Ishikawa (cell line): ENCODE results near the gene HBQ1.

Experiments
- CEBPB ChIP-seq: IDR thresholded peaks from 2 replicates; pipeline ENCODE4 v1.6.1; 2012
- EGR1 ChIP-seq: IDR thresholded peaks from 2 replicates; pipeline ENCODE4 v1.6.1; 2012
- RAD21 ChIP-seq: IDR thresholded peaks from 2 replicates; pipeline ENCODE4 v1.6.1; 2012; ENCODE audit warnings: low read depth
- TCF12 ChIP-seq: IDR thresholded peaks from 2 replicates; pipeline ENCODE4 v1.6.1; 2012; ENCODE audit warnings: low read depth
- TF ChIP-seq, protein P1 (sequence below): IDR thresholded peaks from 2 replicates; pipeline ENCODE4 v1.6.1; 2012; ENCODE audit warnings: low read depth, mild to moderate bottlenecking

DNA sequence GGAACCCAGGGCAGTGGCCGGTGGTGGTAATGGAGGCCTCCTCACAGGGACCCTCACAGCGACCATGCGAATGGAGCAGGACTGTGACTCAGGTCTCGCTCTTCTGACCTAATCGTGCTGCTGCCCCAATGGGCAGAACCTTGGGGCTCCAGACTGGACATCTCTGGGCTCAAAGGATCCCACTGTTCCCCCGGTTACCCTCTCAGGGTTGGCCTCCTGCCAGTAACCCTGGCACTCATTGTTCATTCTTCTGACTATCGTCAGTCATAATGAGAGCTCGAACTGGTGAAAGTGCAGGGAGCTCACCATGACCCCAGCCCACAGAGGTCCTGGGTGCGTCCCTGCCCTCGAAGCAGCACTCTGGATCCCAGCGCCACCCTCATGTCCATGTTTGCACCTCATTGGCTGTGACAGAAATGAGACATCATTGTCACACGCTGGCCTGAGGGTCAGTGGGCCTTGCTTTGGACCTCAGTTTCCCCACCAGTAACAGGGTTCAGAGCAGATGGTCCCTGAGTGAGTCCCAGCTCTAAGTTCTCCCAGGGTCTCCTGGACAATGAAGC lies 37.8 kb upstream of the HBQ1 start:
- TF ChIP-seq, protein P1, sequence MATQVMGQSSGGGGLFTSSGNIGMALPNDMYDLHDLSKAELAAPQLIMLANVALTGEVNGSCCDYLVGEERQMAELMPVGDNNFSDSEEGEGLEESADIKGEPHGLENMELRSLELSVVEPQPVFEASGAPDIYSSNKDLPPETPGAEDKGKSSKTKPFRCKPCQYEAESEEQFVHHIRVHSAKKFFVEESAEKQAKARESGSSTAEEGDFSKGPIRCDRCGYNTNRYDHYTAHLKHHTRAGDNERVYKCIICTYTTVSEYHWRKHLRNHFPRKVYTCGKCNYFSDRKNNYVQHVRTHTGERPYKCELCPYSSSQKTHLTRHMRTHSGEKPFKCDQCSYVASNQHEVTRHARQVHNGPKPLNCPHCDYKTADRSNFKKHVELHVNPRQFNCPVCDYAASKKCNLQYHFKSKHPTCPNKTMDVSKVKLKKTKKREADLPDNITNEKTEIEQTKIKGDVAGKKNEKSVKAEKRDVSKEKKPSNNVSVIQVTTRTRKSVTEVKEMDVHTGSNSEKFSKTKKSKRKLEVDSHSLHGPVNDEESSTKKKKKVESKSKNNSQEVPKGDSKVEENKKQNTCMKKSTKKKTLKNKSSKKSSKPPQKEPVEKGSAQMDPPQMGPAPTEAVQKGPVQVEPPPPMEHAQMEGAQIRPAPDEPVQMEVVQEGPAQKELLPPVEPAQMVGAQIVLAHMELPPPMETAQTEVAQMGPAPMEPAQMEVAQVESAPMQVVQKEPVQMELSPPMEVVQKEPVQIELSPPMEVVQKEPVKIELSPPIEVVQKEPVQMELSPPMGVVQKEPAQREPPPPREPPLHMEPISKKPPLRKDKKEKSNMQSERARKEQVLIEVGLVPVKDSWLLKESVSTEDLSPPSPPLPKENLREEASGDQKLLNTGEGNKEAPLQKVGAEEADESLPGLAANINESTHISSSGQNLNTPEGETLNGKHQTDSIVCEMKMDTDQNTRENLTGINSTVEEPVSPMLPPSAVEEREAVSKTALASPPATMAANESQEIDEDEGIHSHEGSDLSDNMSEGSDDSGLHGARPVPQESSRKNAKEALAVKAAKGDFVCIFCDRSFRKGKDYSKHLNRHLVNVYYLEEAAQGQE: no peak
- no peak for TF ChIP-seq EGR1
- TF ChIP-seq CEBPB: no peak
- TF ChIP-seq RAD21: no peak
- TF ChIP-seq TCF12: no peak
